ENCODE measurements around the gene DST.

GRCh38 chr6:56529594-56530191 is 113.0 kb downstream of the DST start:
- TF ChIP-seq, protein P1, sequence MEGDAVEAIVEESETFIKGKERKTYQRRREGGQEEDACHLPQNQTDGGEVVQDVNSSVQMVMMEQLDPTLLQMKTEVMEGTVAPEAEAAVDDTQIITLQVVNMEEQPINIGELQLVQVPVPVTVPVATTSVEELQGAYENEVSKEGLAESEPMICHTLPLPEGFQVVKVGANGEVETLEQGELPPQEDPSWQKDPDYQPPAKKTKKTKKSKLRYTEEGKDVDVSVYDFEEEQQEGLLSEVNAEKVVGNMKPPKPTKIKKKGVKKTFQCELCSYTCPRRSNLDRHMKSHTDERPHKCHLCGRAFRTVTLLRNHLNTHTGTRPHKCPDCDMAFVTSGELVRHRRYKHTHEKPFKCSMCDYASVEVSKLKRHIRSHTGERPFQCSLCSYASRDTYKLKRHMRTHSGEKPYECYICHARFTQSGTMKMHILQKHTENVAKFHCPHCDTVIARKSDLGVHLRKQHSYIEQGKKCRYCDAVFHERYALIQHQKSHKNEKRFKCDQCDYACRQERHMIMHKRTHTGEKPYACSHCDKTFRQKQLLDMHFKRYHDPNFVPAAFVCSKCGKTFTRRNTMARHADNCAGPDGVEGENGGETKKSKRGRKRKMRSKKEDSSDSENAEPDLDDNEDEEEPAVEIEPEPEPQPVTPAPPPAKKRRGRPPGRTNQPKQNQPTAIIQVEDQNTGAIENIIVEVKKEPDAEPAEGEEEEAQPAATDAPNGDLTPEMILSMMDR (IDR thresholded peaks at IDR 0.05 in 4 of 5, conservative IDR thresholded peaks at IDR 0.05 in 1 of 5): no peak
- TF ChIP-seq POLR2A (IDR thresholded peaks at IDR 0.05): no peak

Data from gastrocnemius medialis (tissue), 4 donors.